IPS-15b (cell line): ENCODE measurements around the gene HSD11B2.

ENCODE experiments used
- H3K27me3 ChIP-seq: one replicate; pipeline ENCODE4 v1.6.1; 2013; ENCODE audit warnings: low read length; ENCODE audit not compliant: control insufficient read depth, insufficient read depth
- H3K36me3 ChIP-seq: one replicate; pipeline ENCODE4 v1.6.1; 2013; ENCODE audit warnings: low read length; ENCODE audit not compliant: control insufficient read depth, insufficient read depth
- H3K4me1 ChIP-seq: one replicate; pipeline ENCODE4 v1.6.1; 2013; ENCODE audit warnings: mild to moderate bottlenecking, low read length; ENCODE audit not compliant: control insufficient read depth, insufficient read depth
- H3K4me3 ChIP-seq: one replicate; pipeline ENCODE4 v1.5.1; 2013; ENCODE audit warnings: low read depth, low read length
- H3K9ac ChIP-seq: one replicate; pipeline ENCODE4 v1.6.1; 2013; ENCODE audit warnings: low read depth, mild to moderate bottlenecking, low read length
- H3K9me3 ChIP-seq: one replicate; pipeline ENCODE4 v1.6.1; 2013; ENCODE audit warnings: mild to moderate bottlenecking, low read length; ENCODE audit not compliant: control insufficient read depth, insufficient read depth

The HSD11B2 gene

DNA sequence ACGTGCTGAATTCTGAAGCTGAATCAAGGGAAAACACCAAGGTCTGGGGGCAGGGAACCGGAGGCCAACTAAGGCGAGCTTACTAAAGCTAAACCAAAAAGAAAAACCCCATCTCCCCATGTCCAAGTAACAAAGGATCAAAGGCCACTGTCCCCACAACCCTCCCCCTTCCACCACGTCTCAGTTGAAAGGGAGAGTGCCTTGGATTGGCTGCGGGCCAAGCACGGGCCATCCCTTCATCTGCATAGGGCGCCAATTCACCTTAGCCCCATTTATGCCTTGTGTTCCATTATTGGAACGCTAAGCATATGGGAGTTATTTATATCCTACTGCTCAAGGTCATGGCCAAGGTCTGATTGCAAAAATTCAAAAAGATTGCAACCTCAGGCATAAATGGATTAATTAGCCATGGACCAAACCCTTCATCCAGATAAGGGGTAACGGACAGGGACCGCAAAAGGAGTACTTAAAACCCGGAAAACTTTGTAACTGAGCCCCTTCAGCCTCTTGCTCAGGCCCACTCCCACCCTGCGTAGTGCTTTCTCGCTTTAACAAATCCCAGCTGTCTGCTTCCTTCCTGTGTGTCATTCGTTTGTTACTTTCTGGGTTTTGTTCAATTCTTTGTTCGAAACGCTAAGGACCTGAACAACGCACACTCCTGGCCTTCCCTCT lies 50.8 kb downstream of the HSD11B2 start:
- Histone ChIP-seq H3K9ac (peak overlapping the region; percentile 94), H3K9me3 (no peaks in the 10 kb centered on the region), H3K4me3 (peak overlapping the region; percentile 73), H3K27me3 (peaks cover 4% of the 10 kb centered on the region), H3K4me1 (peaks cover 4% of the 10 kb centered on the region), H3K36me3 (no peaks in the 10 kb centered on the region)

DNA sequence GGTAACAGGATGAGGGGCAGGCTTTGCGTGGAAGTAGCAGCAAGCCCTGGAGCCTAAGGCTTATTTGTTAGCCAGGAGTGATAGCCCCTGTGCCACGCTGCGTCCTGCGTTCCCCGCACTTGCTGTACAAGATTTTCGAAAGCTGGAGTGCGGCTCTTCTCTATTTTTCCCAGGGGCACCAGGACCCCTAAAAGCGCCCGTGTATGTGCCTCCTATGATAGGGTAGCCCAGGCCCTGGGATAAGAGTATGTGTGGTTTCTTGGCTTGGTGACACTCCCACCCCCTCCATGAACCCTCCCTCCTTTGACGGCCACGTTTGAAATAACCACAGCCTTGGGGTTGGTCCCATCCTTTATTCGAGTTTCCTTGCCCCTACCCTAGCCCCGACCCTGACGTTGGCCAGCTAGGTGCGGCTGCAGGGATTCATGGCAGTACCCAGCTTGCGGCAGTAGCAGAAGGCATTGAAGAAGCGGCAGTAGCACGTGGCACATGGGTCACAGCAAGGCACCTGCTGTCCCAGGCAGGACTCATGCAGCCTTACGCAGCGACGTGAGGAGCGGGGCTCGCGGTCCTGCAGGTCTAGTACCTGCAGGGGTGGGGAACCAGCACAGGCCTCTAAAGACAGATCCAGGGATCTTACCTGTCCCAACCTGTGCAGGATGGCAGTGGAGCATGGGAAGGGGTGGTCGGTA lies 51.5 kb downstream of the HSD11B2 start:
- Histone ChIP-seq H3K36me3 (no peaks in the 10 kb centered on the region), H3K9ac (no peak overlapping the region), H3K9me3 (no peaks in the 10 kb centered on the region), H3K4me1 (peaks cover 4% of the 10 kb centered on the region), H3K27me3 (peaks cover 10% of the 10 kb centered on the region), H3K4me3 (peak overlapping the region; percentile 73)

DNA sequence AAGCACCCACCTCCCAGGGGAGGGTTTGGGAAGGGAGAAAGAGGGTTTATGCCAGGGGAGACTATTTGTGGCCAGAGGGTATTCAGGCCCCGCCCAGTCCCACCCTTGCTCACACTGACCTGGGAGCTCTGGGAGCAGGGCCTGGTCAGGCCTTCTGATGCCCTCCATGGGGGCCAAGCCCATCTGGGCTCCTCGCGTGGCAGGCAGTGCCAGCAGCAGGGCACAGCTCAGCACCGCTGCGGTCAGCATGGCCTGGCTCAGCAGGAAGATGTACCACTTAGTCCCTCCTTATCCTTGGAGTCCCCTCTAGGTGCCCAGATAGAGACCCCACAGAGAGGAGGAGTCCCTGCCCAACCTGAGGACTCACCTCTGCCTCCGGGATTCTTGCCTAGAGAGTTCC lies 52.2 kb downstream of the HSD11B2 start, which contains the start of gene AGRP:
TSS of gene AGRP (minus strand) at position 398 of the 400 bp plus-strand sequence. CDS start at position 249, 149 bp downstream.
- Histone ChIP-seq H3K4me3 (no peak within 1 kb of the TSS), H3K9me3 (no peaks in the 10 kb centered on the region), H3K4me1 (peaks cover 4% of the 10 kb centered on the region), H3K9ac (no peak within 1 kb of the TSS), H3K27me3 (peaks cover 18% of the 10 kb centered on the region), H3K36me3 (no peaks in the 10 kb centered on the region)

DNA sequence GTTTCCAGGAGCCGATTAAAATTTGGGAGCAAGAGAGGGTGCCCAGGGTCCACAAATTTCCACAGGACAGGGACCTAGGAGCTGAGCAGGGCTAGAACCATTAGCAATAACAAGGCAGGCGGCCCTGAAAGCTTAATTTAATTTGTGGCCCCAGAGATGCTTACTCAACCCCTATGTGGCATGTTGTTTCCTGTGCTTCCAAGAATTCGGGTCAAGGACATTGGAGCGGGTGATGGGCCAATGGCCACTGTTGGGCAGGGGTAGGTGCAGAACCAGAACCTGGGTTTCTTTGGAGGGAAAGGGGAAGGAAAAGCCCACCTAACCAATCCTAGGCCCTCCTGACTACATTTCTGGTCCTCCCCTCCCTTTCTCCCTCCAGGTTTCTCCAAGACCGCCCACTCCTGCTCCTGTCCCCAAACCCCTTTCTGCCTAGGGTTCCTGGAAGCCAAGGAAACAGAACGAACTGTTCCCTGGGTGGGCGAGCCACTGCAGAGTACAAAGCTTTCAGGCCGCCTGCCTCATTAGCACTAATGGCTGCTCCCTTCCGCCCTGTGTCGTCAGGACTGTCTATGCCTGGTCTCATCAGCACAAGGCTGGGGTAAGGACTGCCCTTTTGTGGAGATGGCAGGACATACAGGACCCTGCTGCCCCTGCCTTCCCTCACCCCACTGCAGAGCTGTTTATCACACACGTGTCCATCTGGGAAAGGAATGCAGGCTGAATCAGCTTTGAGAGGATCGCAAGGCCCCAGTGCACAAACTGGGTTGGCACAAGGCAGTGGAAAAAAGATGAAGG lies 53.0 kb downstream of the HSD11B2 start:
- Histone ChIP-seq H3K9ac (no peak overlapping the region), H3K4me3 (no peak overlapping the region), H3K4me1 (peaks cover 5% of the 10 kb centered on the region), H3K27me3 (peaks cover 18% of the 10 kb centered on the region), H3K9me3 (no peaks in the 10 kb centered on the region), H3K36me3 (no peaks in the 10 kb centered on the region)

DNA sequence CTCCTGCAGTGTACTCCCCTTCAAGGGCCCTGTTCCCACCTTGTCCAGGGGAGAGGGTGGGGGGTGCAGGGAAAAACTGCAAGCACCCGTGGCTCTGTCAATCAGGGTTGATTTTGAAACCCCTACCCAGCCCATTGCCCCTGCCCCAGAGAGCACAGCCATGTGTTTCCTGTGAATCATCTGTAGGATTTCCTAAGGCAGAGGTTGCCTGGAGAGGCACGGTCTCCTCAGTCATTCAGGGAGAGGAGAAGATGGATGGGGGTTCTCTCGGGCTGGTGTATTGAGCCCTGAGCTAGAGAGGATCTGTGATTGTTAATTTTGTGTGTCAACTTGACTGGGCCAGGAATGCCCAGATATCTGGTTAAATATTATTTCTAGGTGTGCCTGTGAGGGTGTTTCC lies 55.9 kb downstream of the HSD11B2 start:
- H3K9ac ChIP-seq, result no peak overlapping the region
- peaks cover 43% of the 10 kb centered on the region for H3K27me3 ChIP-seq
- H3K4me1 ChIP-seq, result peaks cover 11% of the 10 kb centered on the region
- no peaks in the 10 kb centered on the region for H3K9me3 ChIP-seq
- H3K36me3 ChIP-seq, result no peaks in the 10 kb centered on the region
- no peak overlapping the region for H3K4me3 ChIP-seq
